ENCODE results near the gene CD320.
"Not testable (repeated sequence)": the region's sequence is repeated elsewhere in the genome, so short reads cannot be mapped to it uniquely, and the experiment has no call there.

The CD320 gene

DNA sequence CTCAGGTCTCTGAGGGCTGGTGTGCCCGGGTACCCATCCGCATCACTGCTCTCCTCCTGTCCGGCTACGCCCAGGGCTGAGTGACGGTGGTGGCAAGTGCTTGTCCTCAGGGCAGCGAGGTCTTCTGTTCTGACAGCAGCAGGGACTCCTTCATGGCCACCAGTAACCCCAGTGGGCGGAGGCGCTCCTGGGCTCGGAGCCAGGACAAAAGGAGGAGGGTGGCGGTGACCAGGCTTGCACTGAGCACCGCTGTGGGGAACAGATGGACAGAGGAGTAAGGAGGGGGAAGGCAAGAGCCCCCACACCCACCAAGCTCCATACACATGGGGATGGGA, 5.8 kb downstream of the CD320 start:
- no peak overlapping the region for H3K27ac ChIP-seq (ENCODE audit: low read length)
- H3K27me3 ChIP-seq (ENCODE audit: control insufficient read depth, insufficient read depth, low read length) = no peaks in the 10 kb centered on the region
- peaks cover 6% of the 10 kb centered on the region for H3K4me1 ChIP-seq (ENCODE audit: control insufficient read depth, low read depth, low read length)
- H3K9me3 ChIP-seq (ENCODE audit: control insufficient read depth, low read depth, low read length) = no peaks in the 10 kb centered on the region
- peaks cover 9% of the 10 kb centered on the region for H3K36me3 ChIP-seq (ENCODE audit: control insufficient read depth, low read depth, low read length)
- no peak overlapping the region for H3K9ac ChIP-seq (ENCODE audit: low read length)
- no peak overlapping the region for H3K4me3 ChIP-seq (ENCODE audit: low read length)

- H3K27me3 ChIP-seq (ENCODE audit: control insufficient read depth, insufficient read depth, low read length); H3K27ac ChIP-seq (ENCODE audit: low read length); H3K9me3 ChIP-seq (ENCODE audit: control insufficient read depth, low read depth, low read length); H3K9ac ChIP-seq (ENCODE audit: low read length); H3K36me3 ChIP-seq (ENCODE audit: control insufficient read depth, low read depth, low read length); H3K4me3 ChIP-seq (ENCODE audit: low read length); H3K4me1 ChIP-seq (ENCODE audit: control insufficient read depth, low read depth, low read length): not testable (repeated sequence)
Measured at GRCh38 chr19:8291337-8291736, 16.8 kb downstream of the CD320 start.

- not testable (repeated sequence) for H3K27me3 ChIP-seq (ENCODE audit: control insufficient read depth, insufficient read depth, low read length); H3K9me3 ChIP-seq (ENCODE audit: control insufficient read depth, low read depth, low read length); H3K9ac ChIP-seq (ENCODE audit: low read length); H3K27ac ChIP-seq (ENCODE audit: low read length); H3K4me1 ChIP-seq (ENCODE audit: control insufficient read depth, low read depth, low read length); H3K4me3 ChIP-seq (ENCODE audit: low read length); H3K36me3 ChIP-seq (ENCODE audit: control insufficient read depth, low read depth, low read length)
Measured at GRCh38 chr19:8276508-8276907, 31.6 kb downstream of the CD320 start.

GRCh38 chr19:8269724-8270123, 38.4 kb downstream of the CD320 start:
- H3K4me3 ChIP-seq (ENCODE audit: low read length) = no peak overlapping the region
- H3K27me3 ChIP-seq (ENCODE audit: control insufficient read depth, insufficient read depth, low read length) = no peaks in the 10 kb centered on the region
- H3K9ac ChIP-seq (ENCODE audit: low read length) = no peak overlapping the region
- no peaks in the 10 kb centered on the region for H3K36me3 ChIP-seq (ENCODE audit: control insufficient read depth, low read depth, low read length)
- no peaks in the 10 kb centered on the region for H3K4me1 ChIP-seq (ENCODE audit: control insufficient read depth, low read depth, low read length)
- H3K27ac ChIP-seq (ENCODE audit: low read length) = no peak overlapping the region
- no peaks in the 10 kb centered on the region for H3K9me3 ChIP-seq (ENCODE audit: control insufficient read depth, low read depth, low read length)

DNA sequence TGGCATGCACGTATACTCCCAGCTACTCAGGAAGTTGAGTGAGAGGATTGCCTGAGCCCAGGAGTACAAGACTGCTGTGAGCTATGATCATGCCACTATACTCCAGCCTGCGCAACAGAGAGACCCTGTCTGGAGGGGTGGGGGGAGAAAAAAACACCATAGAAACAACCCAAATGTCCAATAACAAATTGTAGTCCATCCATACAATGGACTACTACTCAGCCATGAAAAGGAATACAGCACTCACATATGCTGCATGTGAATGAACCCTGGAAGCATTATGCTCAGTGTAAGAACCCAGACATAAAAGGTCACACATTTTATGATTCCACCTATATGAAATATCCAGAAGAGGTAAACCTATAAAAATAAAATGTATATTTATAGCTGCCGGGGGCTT, 42.3 kb downstream of the CD320 start:
- no peaks in the 10 kb centered on the region for H3K9me3 ChIP-seq (ENCODE audit: control insufficient read depth, low read depth, low read length)
- no peak overlapping the region for H3K27ac ChIP-seq (ENCODE audit: low read length)
- no peaks in the 10 kb centered on the region for H3K27me3 ChIP-seq (ENCODE audit: control insufficient read depth, insufficient read depth, low read length)
- no peak overlapping the region for H3K9ac ChIP-seq (ENCODE audit: low read length)
- H3K4me3 ChIP-seq (ENCODE audit: low read length) = no peak overlapping the region
- no peaks in the 10 kb centered on the region for H3K4me1 ChIP-seq (ENCODE audit: control insufficient read depth, low read depth, low read length)
- no peaks in the 10 kb centered on the region for H3K36me3 ChIP-seq (ENCODE audit: control insufficient read depth, low read depth, low read length)

DNA sequence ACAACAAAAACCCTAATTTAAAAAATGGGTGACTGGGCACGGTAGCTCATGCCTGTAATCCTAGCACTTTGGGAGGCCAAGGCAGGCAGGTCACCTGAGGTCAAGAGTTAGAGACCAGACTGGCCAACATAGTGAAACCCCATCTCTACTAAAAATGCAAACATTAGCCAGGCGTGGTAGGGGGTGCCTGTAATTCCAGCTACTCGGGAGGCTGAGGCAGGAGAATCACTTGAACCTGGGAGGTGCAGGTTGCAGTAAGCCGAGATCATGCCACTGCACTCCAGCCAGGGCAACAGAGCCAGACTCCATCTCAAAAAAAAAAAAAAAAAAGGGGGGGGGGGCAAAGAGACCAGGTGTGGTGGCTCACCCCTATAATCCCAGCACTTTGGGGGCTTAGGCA, 43.9 kb downstream of the CD320 start:
- H3K4me1 ChIP-seq (ENCODE audit: control insufficient read depth, low read depth, low read length); H3K27ac ChIP-seq (ENCODE audit: low read length); H3K27me3 ChIP-seq (ENCODE audit: control insufficient read depth, insufficient read depth, low read length); H3K4me3 ChIP-seq (ENCODE audit: low read length); H3K9ac ChIP-seq (ENCODE audit: low read length); H3K9me3 ChIP-seq (ENCODE audit: control insufficient read depth, low read depth, low read length); H3K36me3 ChIP-seq (ENCODE audit: control insufficient read depth, low read depth, low read length): not testable (repeated sequence)

- no peaks in the 10 kb centered on the region for H3K4me1 ChIP-seq (ENCODE audit: control insufficient read depth, low read depth, low read length)
- H3K9ac ChIP-seq (ENCODE audit: low read length) = no peak overlapping the region
- no peak overlapping the region for H3K4me3 ChIP-seq (ENCODE audit: low read length)
- H3K36me3 ChIP-seq (ENCODE audit: control insufficient read depth, low read depth, low read length) = peaks cover 7% of the 10 kb centered on the region
- H3K9me3 ChIP-seq (ENCODE audit: control insufficient read depth, low read depth, low read length) = no peaks in the 10 kb centered on the region
- H3K27ac ChIP-seq (ENCODE audit: low read length) = no peak overlapping the region
- no peaks in the 10 kb centered on the region for H3K27me3 ChIP-seq (ENCODE audit: control insufficient read depth, insufficient read depth, low read length)
Measured at GRCh38 chr19:8262431-8262830, 45.7 kb downstream of the CD320 start.

GRCh38 chr19:8261881-8262280, 46.3 kb downstream of the CD320 start:
- no peak overlapping the region for H3K27ac ChIP-seq (ENCODE audit: low read length)
- H3K36me3 ChIP-seq (ENCODE audit: control insufficient read depth, low read depth, low read length) = peaks cover 7% of the 10 kb centered on the region
- H3K27me3 ChIP-seq (ENCODE audit: control insufficient read depth, insufficient read depth, low read length) = no peaks in the 10 kb centered on the region
- no peaks in the 10 kb centered on the region for H3K9me3 ChIP-seq (ENCODE audit: control insufficient read depth, low read depth, low read length)
- H3K9ac ChIP-seq (ENCODE audit: low read length) = no peak overlapping the region
- no peaks in the 10 kb centered on the region for H3K4me1 ChIP-seq (ENCODE audit: control insufficient read depth, low read depth, low read length)
- no peak overlapping the region for H3K4me3 ChIP-seq (ENCODE audit: low read length)

GRCh38 chr19:8261347-8261746, 46.8 kb downstream of the CD320 start:
- peaks cover 9% of the 10 kb centered on the region for H3K36me3 ChIP-seq (ENCODE audit: control insufficient read depth, low read depth, low read length)
- H3K9ac ChIP-seq (ENCODE audit: low read length) = no peak overlapping the region
- no peak overlapping the region for H3K27ac ChIP-seq (ENCODE audit: low read length)
- no peak overlapping the region for H3K4me3 ChIP-seq (ENCODE audit: low read length)
- no peaks in the 10 kb centered on the region for H3K9me3 ChIP-seq (ENCODE audit: control insufficient read depth, low read depth, low read length)
- H3K4me1 ChIP-seq (ENCODE audit: control insufficient read depth, low read depth, low read length) = no peaks in the 10 kb centered on the region
- H3K27me3 ChIP-seq (ENCODE audit: control insufficient read depth, insufficient read depth, low read length) = no peaks in the 10 kb centered on the region

- Histone ChIP-seq H3K9me3 (ENCODE audit: control insufficient read depth, low read depth, low read length) (no peaks in the 10 kb centered on the region), H3K27ac (ENCODE audit: low read length) (no peak overlapping the region), H3K4me3 (ENCODE audit: low read length) (no peak overlapping the region), H3K4me1 (ENCODE audit: control insufficient read depth, low read depth, low read length) (no peaks in the 10 kb centered on the region), H3K36me3 (ENCODE audit: control insufficient read depth, low read depth, low read length) (peaks cover 14% of the 10 kb centered on the region), H3K9ac (ENCODE audit: low read length) (no peak overlapping the region), H3K27me3 (ENCODE audit: control insufficient read depth, insufficient read depth, low read length) (no peaks in the 10 kb centered on the region)
Measured at GRCh38 chr19:8259922-8260247, 48.3 kb downstream of the CD320 start.

DNA sequence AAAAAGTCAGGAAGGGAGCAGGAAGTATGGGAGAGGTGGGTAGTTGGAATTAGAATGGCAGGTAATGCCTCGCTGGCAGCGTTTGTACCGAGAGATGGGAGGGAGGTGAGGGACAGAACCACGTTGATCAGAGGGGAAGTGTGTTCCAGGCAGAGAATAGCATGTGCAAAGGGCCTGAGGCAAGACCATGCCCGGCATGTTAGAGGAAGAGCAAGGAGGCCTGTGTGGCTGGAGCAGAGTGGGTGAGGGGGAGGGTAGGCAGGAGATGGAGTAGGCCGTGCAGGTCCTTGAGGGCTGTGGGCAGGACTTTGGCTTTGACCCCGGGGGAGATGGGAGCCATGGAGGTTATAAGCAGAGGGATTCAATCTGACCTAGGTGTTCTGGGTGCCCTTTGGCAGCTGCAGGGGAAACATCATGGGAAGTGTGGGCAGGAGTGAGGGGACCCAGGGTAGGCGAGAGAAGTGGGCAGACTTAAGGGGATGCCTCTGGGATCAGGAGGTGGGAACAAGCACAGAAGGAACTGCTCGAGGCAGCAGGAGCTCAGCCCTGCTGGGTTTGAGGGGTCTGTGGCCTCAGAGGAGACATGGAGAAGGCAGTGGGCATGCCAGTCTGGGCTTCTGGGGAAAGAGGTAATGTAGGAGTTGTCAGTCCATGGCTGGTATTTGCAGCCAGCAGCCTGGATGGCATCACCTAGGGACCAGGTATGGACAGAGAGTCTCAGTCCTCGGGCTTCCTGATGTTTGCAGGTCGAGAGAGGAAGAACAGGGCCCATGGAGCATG, 48.8 kb downstream of the CD320 start:
- no peaks in the 10 kb centered on the region for H3K27me3 ChIP-seq (ENCODE audit: control insufficient read depth, insufficient read depth, low read length)
- H3K27ac ChIP-seq (ENCODE audit: low read length) = no peak overlapping the region
- no peak overlapping the region for H3K9ac ChIP-seq (ENCODE audit: low read length)
- H3K9me3 ChIP-seq (ENCODE audit: control insufficient read depth, low read depth, low read length) = no peaks in the 10 kb centered on the region
- no peak overlapping the region for H3K4me3 ChIP-seq (ENCODE audit: low read length)
- no peaks in the 10 kb centered on the region for H3K4me1 ChIP-seq (ENCODE audit: control insufficient read depth, low read depth, low read length)
- peaks cover 14% of the 10 kb centered on the region for H3K36me3 ChIP-seq (ENCODE audit: control insufficient read depth, low read depth, low read length)

DNA sequence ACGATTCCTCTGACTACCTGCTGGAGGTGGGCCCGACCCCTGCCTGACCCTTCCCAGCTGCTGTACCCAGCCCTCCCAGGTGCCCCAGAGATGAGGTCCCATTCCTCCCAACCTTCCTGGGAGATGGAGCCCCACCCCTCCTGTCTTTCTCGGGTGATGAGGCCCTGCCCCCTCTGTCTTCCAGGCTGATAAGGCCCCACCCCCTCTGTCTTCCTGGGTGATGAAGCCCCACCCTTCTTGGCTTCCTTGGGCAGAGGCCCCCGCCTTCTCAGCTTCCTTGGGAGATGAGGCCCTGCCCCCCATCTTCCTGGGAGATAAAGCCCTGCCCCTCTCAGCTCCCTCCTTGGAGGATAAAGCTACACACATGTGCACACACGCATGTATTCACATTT, 51.1 kb downstream of the CD320 start:
- H3K9ac ChIP-seq (ENCODE audit: low read length) = no peak overlapping the region
- no peak overlapping the region for H3K27ac ChIP-seq (ENCODE audit: low read length)
- H3K4me1 ChIP-seq (ENCODE audit: control insufficient read depth, low read depth, low read length) = no peaks in the 10 kb centered on the region
- H3K36me3 ChIP-seq (ENCODE audit: control insufficient read depth, low read depth, low read length) = peaks cover 14% of the 10 kb centered on the region
- H3K4me3 ChIP-seq (ENCODE audit: low read length) = no peak overlapping the region
- no peaks in the 10 kb centered on the region for H3K9me3 ChIP-seq (ENCODE audit: control insufficient read depth, low read depth, low read length)
- H3K27me3 ChIP-seq (ENCODE audit: control insufficient read depth, insufficient read depth, low read length) = no peaks in the 10 kb centered on the region

Data from iPS-18a (cell line).